ENCODE data around the gene FASN.

Gene FASN

GRCh38 chr17:82056729-82057621 is 41.1 kb downstream of the FASN start:
- no peak for DNase-seq (ENCODE audit: low read depth in 2 of 2)

DNA sequence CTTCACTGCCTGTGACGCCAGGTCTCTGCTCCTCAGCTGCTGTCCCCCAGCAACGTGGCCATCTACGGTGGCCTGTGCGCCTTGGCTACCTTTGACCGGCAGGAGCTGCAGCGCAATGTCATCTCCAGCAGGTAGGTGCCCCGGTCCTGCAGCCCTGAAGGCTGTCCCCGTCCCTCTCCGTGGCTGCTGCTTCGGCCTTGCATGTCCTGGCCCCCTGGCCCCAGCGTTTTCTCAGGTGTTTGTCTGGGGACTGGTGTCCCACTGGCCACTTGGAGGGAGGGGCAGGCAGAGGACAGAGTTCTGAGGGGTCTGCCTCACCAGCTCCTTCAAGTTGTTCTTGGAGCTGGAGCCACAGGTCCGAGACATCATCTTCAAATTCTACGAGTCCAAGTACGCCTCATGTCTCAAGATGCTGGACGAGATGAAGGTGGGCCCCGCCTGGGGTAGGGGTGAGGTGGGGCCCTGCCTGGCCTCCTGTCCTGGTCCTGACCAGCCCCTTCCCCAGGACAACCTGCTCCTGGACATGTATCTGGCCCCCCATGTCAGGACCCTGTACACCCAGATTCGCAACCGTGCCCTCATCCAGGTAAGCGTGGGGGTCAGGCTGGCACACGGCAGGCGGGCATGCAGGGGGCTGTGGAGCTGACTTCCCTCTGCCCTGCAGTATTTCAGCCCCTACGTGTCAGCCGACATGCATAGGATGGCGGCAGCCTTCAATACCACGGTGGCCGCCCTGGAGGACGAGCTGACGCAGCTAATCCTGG is 41.9 kb downstream of the FASN start:
- no peak for DNase-seq (ENCODE audit: low read depth in 2 of 2)

DNA sequence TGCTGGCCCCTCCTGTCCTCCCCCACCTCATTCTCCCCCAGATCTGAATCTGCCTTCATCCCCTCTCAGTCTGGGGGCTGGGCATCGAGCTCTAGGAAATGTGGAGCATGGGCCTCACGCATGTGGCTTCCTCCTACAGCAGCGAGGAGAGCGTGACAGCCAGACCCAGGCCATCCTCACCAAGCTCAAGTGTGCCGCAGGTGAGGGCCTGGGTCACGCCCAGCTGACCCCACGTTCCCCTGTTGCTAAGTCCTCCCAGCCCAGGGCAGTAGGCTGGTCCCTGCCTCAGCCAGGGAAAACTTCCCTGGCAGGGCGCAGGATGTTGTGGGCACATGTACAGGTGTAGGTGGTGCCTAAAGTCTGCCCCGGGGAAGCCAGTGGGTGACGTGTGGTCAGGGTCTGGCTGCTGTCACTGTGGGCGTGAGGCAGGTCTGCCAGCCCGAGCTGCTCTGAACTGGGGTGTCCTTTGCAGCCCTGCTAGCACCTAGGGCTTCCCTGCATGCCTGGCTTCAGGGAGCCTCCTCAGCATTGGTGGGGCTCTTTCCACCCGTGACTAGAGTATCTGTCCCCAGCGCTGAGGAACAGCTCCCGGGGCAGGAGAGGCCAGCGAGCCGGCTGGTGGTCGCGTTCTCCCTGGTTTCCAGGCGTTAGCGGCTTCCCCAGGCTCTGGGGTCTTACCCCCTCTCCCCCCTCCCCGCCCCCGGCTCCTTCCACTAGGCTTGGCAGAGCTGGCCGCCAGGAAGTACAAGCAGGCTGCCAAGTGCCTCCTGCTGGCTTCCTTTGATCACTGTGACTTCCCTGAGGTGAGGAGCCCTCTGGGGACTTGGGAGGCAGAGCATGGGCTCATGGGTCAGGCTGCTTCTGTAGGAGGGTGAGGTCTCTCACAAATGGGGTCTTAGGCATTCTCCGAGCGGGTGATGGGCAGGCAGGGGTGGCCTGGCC is 42.7 kb downstream of the FASN start:
- no peak for DNase-seq (ENCODE audit: low read depth in 2 of 2)

DNA sequence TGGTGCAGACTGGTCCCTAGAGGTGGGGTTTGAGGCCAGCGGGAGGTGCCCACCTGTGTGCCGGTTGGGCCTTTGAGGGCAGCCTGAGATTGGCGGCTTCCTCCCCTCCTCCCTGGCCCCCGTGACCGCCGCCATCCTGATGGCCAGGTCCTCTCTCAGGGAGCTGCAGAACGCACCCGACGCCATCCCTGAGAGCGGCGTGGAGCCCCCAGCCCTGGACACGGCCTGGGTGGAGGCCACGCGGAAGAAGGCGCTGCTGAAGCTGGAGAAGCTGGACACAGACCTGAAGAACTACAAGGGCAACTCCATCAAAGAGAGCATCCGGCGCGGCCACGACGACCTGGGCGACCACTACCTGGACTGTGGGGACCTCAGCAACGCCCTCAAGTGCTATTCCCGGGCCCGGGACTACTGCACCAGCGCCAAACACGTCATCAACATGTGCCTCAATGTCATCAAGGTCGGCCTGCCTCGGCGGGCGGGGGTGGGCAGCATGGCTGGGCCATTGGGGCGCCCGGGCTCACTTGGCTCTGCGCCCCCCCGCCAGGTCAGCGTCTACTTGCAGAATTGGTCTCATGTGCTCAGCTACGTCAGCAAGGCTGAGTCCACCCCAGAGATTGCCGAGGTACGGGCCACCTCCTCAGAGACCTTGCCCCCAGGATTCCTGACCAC is 43.5 kb downstream of the FASN start:
- no peak for DNase-seq (ENCODE audit: low read depth in 2 of 2)

DNA sequence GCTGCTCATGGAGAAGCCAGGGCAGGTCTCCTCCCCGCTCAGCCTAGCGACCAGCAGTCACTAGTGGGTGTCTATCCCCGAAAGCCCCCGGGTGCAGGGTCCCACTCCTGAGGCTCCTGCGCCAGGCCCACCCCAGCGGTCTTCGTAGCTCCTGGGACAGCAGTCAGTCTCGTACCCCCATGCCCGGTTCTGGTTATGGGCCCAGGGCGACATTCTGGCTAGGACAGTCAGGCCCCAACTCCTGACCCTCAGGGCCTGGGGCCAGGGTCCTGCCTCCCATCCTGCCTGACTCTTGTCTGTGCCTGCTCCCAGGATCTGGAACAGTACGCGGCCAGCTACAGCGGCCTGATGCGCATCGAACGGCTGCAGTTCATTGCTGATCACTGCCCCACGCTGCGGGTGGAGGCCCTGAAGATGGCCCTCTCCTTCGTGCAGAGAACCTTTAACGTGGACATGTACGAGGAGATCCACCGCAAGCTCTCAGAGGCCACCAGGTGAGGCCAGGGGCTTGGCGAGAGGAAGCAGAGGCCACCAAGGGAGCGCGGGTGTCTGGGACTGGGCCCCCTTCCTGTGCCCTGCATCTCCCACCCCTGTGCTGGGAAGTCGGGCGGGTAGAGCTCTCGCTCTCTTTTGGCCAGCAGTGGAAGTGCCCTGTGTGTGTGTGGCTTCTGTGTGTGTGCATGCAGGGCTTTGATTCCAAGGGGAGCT is 44.3 kb downstream of the FASN start:
- DNase-seq (ENCODE audit: low read depth in 2 of 2): no peak

DNA sequence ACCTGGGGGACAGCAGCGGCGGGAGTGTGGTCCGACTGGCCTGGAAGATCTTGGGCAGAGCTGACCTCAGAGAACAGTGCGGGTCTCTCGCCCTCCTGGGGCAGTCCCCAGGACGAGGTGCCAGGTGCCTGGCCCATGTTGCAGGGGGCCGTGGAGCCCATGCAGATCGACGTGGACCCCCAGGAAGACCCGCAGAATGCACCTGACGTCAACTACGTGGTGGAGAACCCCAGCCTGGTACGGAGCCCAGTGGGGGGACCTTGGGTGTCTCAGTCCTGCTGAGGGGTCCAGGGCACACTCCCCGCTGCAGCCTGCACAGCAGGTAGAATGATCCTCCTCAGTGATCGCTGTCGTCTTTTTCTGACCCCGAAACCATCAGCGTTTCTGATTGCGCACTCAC is 44.9 kb downstream of the FASN start:
- no peak for DNase-seq (ENCODE audit: low read depth in 2 of 2)

DNA sequence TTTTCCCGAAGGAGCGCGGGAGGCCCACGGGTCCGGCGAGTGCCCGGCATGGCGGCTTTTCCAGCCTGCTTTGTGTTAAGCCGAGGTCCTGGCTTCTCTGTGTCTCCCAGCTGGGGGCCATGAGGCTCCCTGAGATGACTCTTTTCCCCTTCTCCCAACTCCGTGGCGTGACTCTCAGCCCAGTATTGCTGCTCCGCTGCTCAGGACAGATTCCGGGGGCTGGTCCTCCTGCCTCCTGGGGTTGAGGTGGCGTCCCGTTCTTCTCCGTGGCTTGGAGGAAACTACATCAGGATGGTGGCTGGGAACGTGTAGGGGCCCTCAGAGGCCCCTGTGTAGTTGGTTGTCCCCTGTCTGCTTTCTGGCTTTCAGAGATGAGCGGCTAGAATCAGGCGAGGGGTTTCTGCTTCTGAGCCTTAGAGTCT is 45.4 kb downstream of the FASN start:
- no peak for DNase-seq (ENCODE audit: low read depth in 2 of 2)

DNA sequence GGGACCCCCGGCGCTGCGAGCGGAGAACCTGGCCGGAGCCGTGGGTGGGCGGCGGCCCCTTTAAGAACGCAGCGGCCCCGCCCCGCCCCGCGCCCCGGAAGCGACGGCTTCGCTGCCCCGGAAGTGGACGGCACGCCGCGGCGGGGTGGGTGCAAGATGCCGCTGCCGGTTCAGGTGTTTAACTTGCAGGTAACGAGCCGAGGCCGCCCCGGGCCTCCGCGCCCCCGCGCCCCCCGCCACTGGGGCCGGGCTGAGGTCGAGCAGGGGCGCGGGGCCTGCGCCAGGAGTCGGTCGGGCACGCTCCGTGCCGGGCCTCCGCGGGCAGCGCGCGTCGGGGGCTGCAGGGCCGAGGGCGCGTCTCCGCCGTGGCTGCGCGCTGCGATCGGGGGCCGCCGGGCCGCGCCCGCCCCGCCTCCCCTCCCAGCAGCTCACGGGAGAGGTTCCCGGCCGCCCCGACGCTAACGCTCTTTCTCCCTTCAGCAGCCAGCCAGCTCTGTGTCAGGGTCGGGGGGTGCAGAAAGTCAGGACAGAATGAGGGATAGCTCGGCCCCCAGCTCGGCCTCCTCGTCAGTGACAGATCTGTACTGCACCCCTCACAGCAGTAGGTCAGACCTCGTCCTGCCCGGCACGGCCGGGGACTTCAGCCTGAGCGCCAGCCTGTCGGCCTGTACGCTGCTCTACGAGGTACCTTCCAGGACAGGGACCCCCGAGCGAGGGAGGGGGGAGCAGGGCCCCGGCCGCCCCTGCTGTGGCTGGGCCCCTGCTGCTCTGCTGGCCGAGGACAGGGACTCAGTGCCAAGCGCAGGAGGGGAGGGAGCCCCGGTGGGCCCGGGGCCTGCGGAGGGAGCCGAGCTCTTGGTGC is 46.0 kb downstream of the FASN start, which contains the start of the genes GPS1 and RFNG:
Gene GPS1 (plus strand): TSS at position 123 of the 862 bp plus-strand sequence. CDS start 34 bp downstream, at position 157.
Gene RFNG (minus strand): TSS at position 36 of the 862 bp plus-strand sequence. CDS start 45 bp downstream, outside the sequence.
- DNase-seq (ENCODE audit: low read depth in 2 of 2): peak; percentile 47 to 80

GRCh38 chr17:82050761-82051641 is 47.0 kb downstream of the FASN start:
- no peak for DNase-seq (ENCODE audit: low read depth in 2 of 2)

GRCh38 chr17:82050152-82050760 is 47.8 kb downstream of the FASN start:
- DNase-seq (ENCODE audit: low read depth in 2 of 2): no peak

- no peak for DNase-seq (ENCODE audit: low read depth in 2 of 2)
These were observed 48.5 kb downstream of the FASN start for GRCh38 chr17:82049521-82049971.

DNA sequence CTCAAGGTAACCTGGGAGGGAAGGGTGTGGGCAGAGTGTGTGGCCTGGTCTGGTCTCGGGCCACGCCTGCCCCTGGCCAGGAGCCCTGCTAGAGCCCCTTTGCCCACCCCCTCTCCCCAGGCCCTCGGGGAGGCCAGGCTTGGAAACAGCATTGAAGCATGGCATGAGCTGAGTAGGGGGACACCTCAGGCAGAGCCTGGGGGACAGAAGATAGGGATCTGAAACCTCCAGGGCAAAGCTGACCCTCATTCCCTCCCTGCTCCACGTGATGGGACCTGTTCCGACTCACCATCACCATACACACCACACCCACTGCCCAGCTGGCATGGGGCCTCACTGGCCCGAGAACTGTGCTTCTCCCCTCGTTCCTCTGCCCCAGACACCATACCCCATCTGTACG is 48.9 kb downstream of the FASN start:
- no peak for DNase-seq (ENCODE audit: low read depth in 2 of 2)

- DNase-seq (ENCODE audit: low read depth in 2 of 2): no peak
These were observed 49.5 kb downstream of the FASN start for GRCh38 chr17:82048571-82048971.

DNA sequence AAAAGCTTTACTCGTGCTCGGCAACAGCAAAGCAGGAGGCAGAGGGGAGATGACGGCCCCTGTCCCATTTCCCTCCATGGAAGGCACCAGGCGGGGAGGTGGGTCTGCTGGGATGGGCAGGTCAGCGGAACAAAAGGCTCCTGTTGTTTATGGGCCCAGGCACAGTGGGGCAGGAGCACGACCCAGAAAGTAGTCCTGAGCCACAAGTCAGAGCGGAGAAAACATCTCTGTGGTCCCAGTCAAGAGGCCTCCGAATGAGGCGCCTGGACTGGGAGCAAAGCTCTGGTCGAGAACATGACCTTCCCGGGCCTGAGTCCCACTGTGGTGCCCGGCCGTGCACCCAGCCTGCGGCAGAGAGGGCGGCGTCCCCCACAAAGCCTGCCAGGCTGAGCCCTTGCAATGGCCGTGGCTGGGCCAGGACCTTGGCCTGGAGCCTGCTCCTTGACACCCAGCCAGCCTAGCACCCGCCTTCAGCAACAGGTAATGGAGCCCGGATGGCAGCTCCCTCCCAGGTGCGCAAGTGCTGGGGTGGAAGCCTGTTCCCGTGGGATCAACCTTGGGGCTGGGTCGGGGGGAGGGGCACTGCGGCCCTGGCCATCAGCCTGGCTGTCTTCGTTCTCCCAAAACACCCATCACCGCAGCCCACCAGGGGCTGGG is 50.0 kb downstream of the FASN start:
- DNase-seq (ENCODE audit: low read depth in 2 of 2): no peak

GRCh38 chr17:82047379-82047778 is 50.7 kb downstream of the FASN start:
- no peak for DNase-seq (ENCODE audit: low read depth in 2 of 2)

GRCh38 chr17:82046903-82047302 is 51.1 kb downstream of the FASN start:
- no peak for DNase-seq (ENCODE audit: low read depth in 2 of 2)

GRCh38 chr17:82045936-82046484 is 52.0 kb downstream of the FASN start:
- no peak for DNase-seq (ENCODE audit: low read depth in 2 of 2)

All from stimulated activated CD4-positive, alpha-beta T cell treated with anti-CD3 and anti-CD28 coated beads, Interleukin-15, amount 100 ng/mL, for 48 hours (primary cell).